H4 (cell line): ENCODE measurements around the gene CALN1. TPM values are rescaled to one million over a fixed set of nuclear protein-coding genes. Genes with fewer than 3 reads are reported as not detected.

Experiments
- DNase-seq: peaks from one replicate; pipeline ENCODE4 v3.0.0-alpha.2; 2015; ENCODE audit warnings: low spot score
- total RNA-seq: library from RNA; depleted of rRNA; stranded (reverse); fragments of >200 nt; shearing (Covaris generic); gene quantifications from 2 replicates; pipeline ENCODE4 v1.2.3, GENCODE V29; 2014; rRNA removed

Gene CALN1
- 6.5 and 8.4 TPM in 2 replicates for total RNA-seq

- DNase-seq = peak; percentile 66
Observed at GRCh38 chr7:72412121-72412618, at the start of gene CALN1. Gene CALN1 (minus strand): TSS chr7:72412338.

- no peak for DNase-seq
Observed at GRCh38 chr7:72453471-72453870, 41.3 kb upstream of the CALN1 start.

- DNase-seq = no peak
Observed at GRCh38 chr7:72447465-72448204, 35.5 kb upstream of the CALN1 start.

- DNase-seq = no peak
Observed at GRCh38 chr7:72446591-72447462, 34.7 kb upstream of the CALN1 start.

GRCh38 chr7:72446131-72446530, 34.0 kb upstream of the CALN1 start:
- DNase-seq = no peak

GRCh38 chr7:72445580-72445979, 33.4 kb upstream of the CALN1 start:
- no peak for DNase-seq

GRCh38 chr7:72445075-72445474, 32.9 kb upstream of the CALN1 start:
- DNase-seq = no peak

GRCh38 chr7:72444026-72444776, 32.1 kb upstream of the CALN1 start:
- no peak for DNase-seq

- DNase-seq = no peak
Observed at GRCh38 chr7:72441791-72442190, 29.7 kb upstream of the CALN1 start.

- DNase-seq = no peak
Observed at GRCh38 chr7:72438491-72438890, 26.4 kb upstream of the CALN1 start.

GRCh38 chr7:72437610-72438009, 25.5 kb upstream of the CALN1 start:
- DNase-seq = no peak

GRCh38 chr7:72437061-72437585, 25.0 kb upstream of the CALN1 start:
- DNase-seq = no peak

- no peak for DNase-seq
Observed at GRCh38 chr7:72435925-72436480, 23.9 kb upstream of the CALN1 start.

GRCh38 chr7:72435366-72435765, 23.2 kb upstream of the CALN1 start:
- DNase-seq = no peak

GRCh38 chr7:72430531-72430930, 18.4 kb upstream of the CALN1 start:
- DNase-seq = no peak

GRCh38 chr7:72429316-72429715, 17.2 kb upstream of the CALN1 start:
- no peak for DNase-seq

- DNase-seq = no peak
Observed at GRCh38 chr7:72416846-72417245, 4.7 kb upstream of the CALN1 start.

- no peak for DNase-seq
Observed at GRCh38 chr7:72415586-72415985, 3.4 kb upstream of the CALN1 start.

- no peak for DNase-seq
Observed at GRCh38 chr7:72413886-72414285, 1.7 kb upstream of the CALN1 start.

- no peak for DNase-seq
Observed at GRCh38 chr7:72413290-72413689, 1.2 kb upstream of the CALN1 start.

GRCh38 chr7:72411419-72411818, 719 bp downstream of the CALN1 start:
- DNase-seq = peak; percentile 56

- no peak for DNase-seq
Observed at GRCh38 chr7:72409638-72410015, 2.5 kb downstream of the CALN1 start.
